Adrenal gland (tissue), 12 donors: ENCODE data around the gene PAN3. TPM values are rescaled to one million over a fixed set of nuclear protein-coding genes. Genes with fewer than 3 reads are reported as not detected.

Source experiments
- DNase-seq, 7 donors: peaks; one replicate each; pipeline ENCODE4 v3.0.0-alpha.2; 2019 to 2020
- H3K27ac ChIP-seq, 5 donors: fragments of 200-600 bp; sonication (generic) in 4 of 5; 1 replicate in 3 of 5; 2 replicates in 2 of 5; pipeline versions ENCODE4 v1.5.1 to v1.8.0; 2016 to 2020; ENCODE audit warnings: mild to moderate bottlenecking in 1 of 5
- H3K27me3 ChIP-seq: fragments of 200-600 bp; 2 replicates; pipeline ENCODE4 v1.8.0; 2021
- H3K36me3 ChIP-seq, 2 donors: fragments of 200-600 bp; replicated peaks in 1 of 2; 1 replicate in 1 of 2; 2 replicates in 1 of 2; pipeline versions ENCODE4 v1.5.1 to v1.8.0; 2018 to 2022
- H3K4me1 ChIP-seq, 2 donors: fragments of 200-600 bp; replicated peaks in 1 of 2; 1 replicate in 1 of 2; 2 replicates in 1 of 2; pipeline versions ENCODE4 v1.5.1 to v1.8.0; 2018 to 2021
- H3K4me3 ChIP-seq, 4 donors: fragments of 200-600 bp; sonication (generic) in 3 of 4; one replicate each; pipeline ENCODE4 v1.5.1; 2016 to 2018
- H3K9me3 ChIP-seq, 3 donors: fragments of 200-600 bp; sonication (generic) in 1 of 3; replicated peaks in 1 of 3; 1 replicate in 2 of 3; 2 replicates in 1 of 3; pipeline versions ENCODE4 v1.5.1 to v1.8.0; 2016 to 2021
- CTCF ChIP-seq, 6 experiments: fragments of 450-650 bp in 4 of 6; fragments of 200-600 bp in 2 of 6; sonication (generic) in 1 of 6; IDR thresholded peaks; 1 replicate in 5 of 6; 2 replicates in 1 of 6; pipeline versions ENCODE4 v1.5.1 to v1.8.0; 2016 to 2021; ENCODE audit warnings: antibody characterized with exemption in 6 of 6, mild to moderate bottlenecking in 2 of 6, moderate library complexity in 1 of 6
- POLR2A ChIP-seq, 2 donors: fragments of 450-650 bp; IDR thresholded peaks; one replicate each; pipeline ENCODE4 v1.6.1; 2017; ENCODE audit warnings: antibody characterized with exemption in 2 of 2, mild to moderate bottlenecking in 2 of 2, moderate library complexity in 1 of 2
- WGBS, 4 donors: extraction: QIAGEN DNeasy Blood & Tissue Kit in 2 of 4; methylation state at CpG; one replicate each; pipeline versions ENCODE4 v1.1.5 to v1.1.7; 2013 to 2017; 5-methylcytosine and 5-hydroxymethylcytosine counted together
- intact Hi-C, 2 donors: fragments of 100-400 bp; cut with DNase I; formaldehyde crosslinking; loops; one replicate each; pipeline versions ENCODE4 v1.14.1 to v1.15.0; 2022 to 2023
- polyA plus RNA-seq, 3 donors: library from polyadenylated mRNA; stranded (reverse); fragments of 200-250 nt in 2 of 3; fragments of 350-450 nt in 1 of 3; fragmentation: Illumina TruSeq in 1 of 3; extraction: RNeasy Lipid Tissue Mini Kit (QIAGEN cat#74804) in 1 of 3; gene quantifications; one replicate each; pipeline ENCODE4 v1.2.3, GENCODE V29; 2013 to 2014
- total RNA-seq, 9 donors: library from RNA; depleted of rRNA in 4 of 9; stranded (reverse); fragments of >200 nt in 4 of 9; fragments of 120-200 nt in 1 of 9; fragmentation: NEBNext Ultra II Directional in 1 of 9; extraction: Animal tissue kit (Norgen Biotek cat#: 25700) in 1 of 9; gene quantifications; one replicate each; pipeline versions ENCODE4 v1.1.0 to v1.2.4, GENCODE V29; 2013 to 2023
- donor health status: healthy with polysubstance abuse.
- donor health status: Bipolar disorder and iron deficiency.
- donor health status: DM: yes; HTN: yes; CAD: no.
- donor health status: DM: no; HTN: no; CAD: no.
- donor health status: DM: no; HTN: no; CAD: no.
- donor health status: DM: yes; HTN: yes; CAD: no.

PAN3 gene
- total and polyA plus RNA-seq, 12 donors: 13.3 to 31.4 (median 23.7) TPM

GRCh38 chr13:28129911-28130693 lies 8.2 kb upstream of the PAN3 start:
- no peaks in the 10 kb centered on the region for H3K4me1 ChIP-seq
- H3K9me3 ChIP-seq: no peaks in the 10 kb centered on the region
- no peaks in the 10 kb centered on the region for H3K36me3 ChIP-seq
- intact Hi-C loops: loop anchor here in 1 of 2 donors (10.0 kb wide), 1 partner anchor 505 kb away; no protein-coding TSS in a partner anchor
- WGBS, 4 donors: 53 to 65% (median 55%) methylated on average over 5 of the region's 5 CpGs
- H3K27me3 ChIP-seq: no peaks in the 10 kb centered on the region
- H3K4me3 ChIP-seq: no peak overlapping the region
- no peak overlapping the region for H3K27ac ChIP-seq
- no peak for DNase-seq
- no peak for TF ChIP-seq POLR2A (IDR thresholded peaks at IDR 0.05)
- TF ChIP-seq CTCF (IDR thresholded peaks at IDR 0.05): no peak

- DNase-seq: no peak
- H3K9me3 ChIP-seq: no peaks in the 10 kb centered on the region
- no peak for TF ChIP-seq CTCF (IDR thresholded peaks at IDR 0.05)
- TF ChIP-seq POLR2A (IDR thresholded peaks at IDR 0.05): no peak
- no peak overlapping the region for H3K27ac ChIP-seq
- intact Hi-C loops: loop anchor here in 1 of 2 donors (10.0 kb wide), 1 partner anchor 503 kb away; no protein-coding TSS in a partner anchor
- WGBS, 4 donors: 88 to 92% (median 89%) methylated on average over 11 of the region's 11 CpGs
- no peaks in the 10 kb centered on the region for H3K4me1 ChIP-seq
- no peaks in the 10 kb centered on the region for H3K36me3 ChIP-seq
- no peaks in the 10 kb centered on the region for H3K27me3 ChIP-seq
- no peak overlapping the region for H3K4me3 ChIP-seq
Observed at GRCh38 chr13:28131646-28132045, 6.7 kb upstream of the PAN3 start.

GRCh38 chr13:28136916-28137315 lies 1.4 kb upstream of the PAN3 start:
- TF ChIP-seq CTCF (IDR thresholded peaks at IDR 0.05) (no peak), POLR2A (IDR thresholded peaks at IDR 0.05) (no peak)
- H3K27ac ChIP-seq: peak overlapping the region in 1 of 5 donors; percentile 94
- H3K4me3 ChIP-seq: peak overlapping the region in 2 of 4 donors; percentile 90 to 96
- DNase-seq: no peak
- WGBS, 4 donors: 48 to 52% (median 50%) methylated on average over 7 of the region's 7 CpGs
- H3K36me3 ChIP-seq: no peaks in the 10 kb centered on the region
- intact Hi-C loops: loop anchor here in 1 of 2 donors (10.0 kb wide), 1 partner anchor 498 kb away; no protein-coding TSS in a partner anchor
- peaks cover 6 to 22% of the 10 kb centered on the region in 2 donors for H3K4me1 ChIP-seq
- no peaks in the 10 kb centered on the region for H3K9me3 ChIP-seq
- H3K27me3 ChIP-seq: no peaks in the 10 kb centered on the region

- no peaks in the 10 kb centered on the region for H3K27me3 ChIP-seq
- H3K27ac ChIP-seq: peak overlapping the region; percentile 75 to 99 (median 96)
- H3K36me3 ChIP-seq: no peaks in the 10 kb centered on the region
- 0 to 2% (median 1%) methylated on average over 11 of the region's 11 CpGs for WGBS, 4 donors
- peaks cover 6 to 25% of the 10 kb centered on the region in 2 donors for H3K4me1 ChIP-seq
- H3K9me3 ChIP-seq: no peaks in the 10 kb centered on the region
- intact Hi-C loops: loop anchor here in 1 of 2 donors (10.0 kb wide), 1 partner anchor 497 kb away; no protein-coding TSS in a partner anchor
- TF ChIP-seq POLR2A (IDR thresholded peaks at IDR 0.05): no peak
- no peak for TF ChIP-seq CTCF (IDR thresholded peaks at IDR 0.05)
- peak in 2 of 7 donors; percentile 15 to 32 for DNase-seq
- peak overlapping the region in 3 of 4 donors; percentile 76 to 96 (median 90) for H3K4me3 ChIP-seq
Observed at GRCh38 chr13:28137596-28137995, 749 bp upstream of the PAN3 start.
